ENCODE data around the gene DRICH1.
"Not testable (repeated sequence)": the region's sequence is repeated elsewhere in the genome, so short reads cannot be mapped to it uniquely, and the experiment has no call there.

DNA sequence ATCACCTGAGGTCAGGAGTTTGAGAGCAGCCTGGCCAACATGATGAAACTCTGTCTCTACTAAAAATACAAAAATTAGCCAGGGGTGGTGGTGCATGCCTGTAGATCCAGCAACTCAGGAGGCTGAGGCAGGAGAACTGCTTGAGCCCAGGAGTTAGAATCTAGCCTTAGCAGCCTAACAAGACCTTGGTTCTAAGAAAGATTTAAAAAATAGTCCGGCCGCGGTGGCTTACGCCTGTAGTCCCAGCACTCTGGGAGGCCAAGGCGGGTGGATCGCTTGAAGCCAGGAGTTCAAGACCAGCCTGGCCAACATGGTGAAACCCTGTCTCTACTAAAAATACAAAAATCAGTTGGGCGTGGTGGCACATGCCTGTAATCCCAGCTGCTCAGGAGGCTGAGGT is 14.4 kb upstream of the DRICH1 start:
- not testable (repeated sequence) for TF ChIP-seq EZH2 (IDR thresholded peaks at IDR 0.05; ENCODE audit: insufficient read depth, poor library complexity, severe bottlenecking); EZH2phosphoT487 (IDR thresholded peaks at IDR 0.05; ENCODE audit: insufficient read depth, low read depth)
